Right renal cortex interstitium (tissue), 3 donors: Measurements from ENCODE around the gene DSCAML1. TPM values are rescaled to one million over a fixed set of nuclear protein-coding genes. Genes with fewer than 3 reads are reported as not detected.
"Not testable (repeated sequence)": the region's sequence is repeated elsewhere in the genome, so short reads cannot be mapped to it uniquely, and the experiment has no call there.

Source experiments
- DNase-seq, 3 donors: peaks; one replicate each; pipeline ENCODE4 v3.0.0-alpha.2; 2013; ENCODE audit warnings: low read depth in 3 of 3, low spot score in 2 of 3
- polyA plus RNA-seq, 3 donors: library from polyadenylated mRNA; unstranded; fragments of 120-200 nt; gene quantifications; one replicate each; pipeline ENCODE4 v1.2.1, GENCODE V29; 2013; ENCODE audit not compliant: insufficient read length in 3 of 3

Gene DSCAML1
- polyA plus RNA-seq, 3 donors = 1.6 to 2.3 (median 1.6) TPM

GRCh38 chr11:117464778-117465177, 332.2 kb downstream of the DSCAML1 start:
- no peak for DNase-seq

GRCh38 chr11:117462864-117463247, 334.2 kb downstream of the DSCAML1 start:
- DNase-seq = no peak

- DNase-seq = no peak
Measured at GRCh38 chr11:117462183-117462863, 334.7 kb downstream of the DSCAML1 start.

GRCh38 chr11:117461396-117462182, 335.4 kb downstream of the DSCAML1 start:
- no peak for DNase-seq

GRCh38 chr11:117459979-117460300, 337.1 kb downstream of the DSCAML1 start:
- no peak for DNase-seq

GRCh38 chr11:117459123-117459978, 337.7 kb downstream of the DSCAML1 start:
- no peak for DNase-seq

- DNase-seq = no peak
Measured at GRCh38 chr11:117458275-117459122, 338.5 kb downstream of the DSCAML1 start.

- no peak for DNase-seq
Measured at GRCh38 chr11:117457835-117458234, 339.2 kb downstream of the DSCAML1 start.

GRCh38 chr11:117457031-117457785, 339.8 kb downstream of the DSCAML1 start:
- DNase-seq = no peak

GRCh38 chr11:117456721-117457029, 340.3 kb downstream of the DSCAML1 start:
- not testable (repeated sequence) for DNase-seq

GRCh38 chr11:117456027-117456720, 340.8 kb downstream of the DSCAML1 start:
- DNase-seq = no peak

- DNase-seq = no peak
Measured at GRCh38 chr11:117454564-117454917, 342.5 kb downstream of the DSCAML1 start.

GRCh38 chr11:117453886-117454563, 343.0 kb downstream of the DSCAML1 start:
- DNase-seq = no peak

- DNase-seq = no peak
Measured at GRCh38 chr11:117449111-117449693, 347.8 kb downstream of the DSCAML1 start.

GRCh38 chr11:117444711-117445658, 352.0 kb downstream of the DSCAML1 start:
- DNase-seq = no peak

GRCh38 chr11:117444256-117444655, 352.8 kb downstream of the DSCAML1 start:
- DNase-seq = no peak
